ENCODE measurements around the gene PROCR. TPM values are rescaled to one million over a fixed set of nuclear protein-coding genes. Genes with fewer than 3 reads are reported as not detected.

PROCR gene
- polyA plus RNA-seq, 1 donor from 2014 or later, result 0.30 TPM

DNA sequence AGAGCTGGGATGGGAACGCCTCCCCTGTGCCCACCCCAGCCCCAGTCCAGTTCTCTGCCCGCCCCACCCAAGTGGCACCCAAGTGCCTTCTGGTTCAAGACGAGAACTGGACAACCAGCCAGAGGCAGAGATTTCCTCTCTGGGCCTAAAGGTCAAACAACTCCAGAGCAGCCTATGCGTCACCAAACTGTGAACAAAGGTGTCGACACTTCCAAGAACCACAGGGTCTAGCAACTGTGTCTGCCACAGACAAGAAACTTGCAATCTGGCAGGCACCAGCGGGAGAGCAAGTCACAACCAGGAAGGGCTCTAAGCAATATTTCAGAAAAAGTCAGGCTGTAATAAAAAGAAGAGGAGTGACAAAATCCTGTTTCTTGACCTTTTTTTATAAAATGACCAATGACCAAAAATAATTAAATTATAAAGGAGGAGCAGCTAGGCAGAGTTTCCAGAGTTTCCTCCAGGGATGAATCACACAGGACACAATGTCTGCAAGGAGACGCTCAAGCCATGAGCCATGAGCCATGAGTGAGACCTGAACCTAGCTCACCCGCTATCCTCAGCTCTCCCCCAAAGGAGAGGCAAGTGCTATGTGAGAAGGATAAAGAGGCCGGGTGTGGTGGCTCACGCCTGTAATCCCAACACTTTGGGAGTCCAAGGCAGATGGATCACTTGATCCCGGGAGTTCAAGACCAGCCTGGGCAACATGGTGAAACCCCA, 35.8 kb upstream of the PROCR start:
- no peaks in the 10 kb centered on the region for H3K36me3 ChIP-seq (ENCODE audit: insufficient read depth, low read length)
- no peak overlapping the region for H3K9ac ChIP-seq (ENCODE audit: low read length)
- no peaks in the 10 kb centered on the region for H3K27me3 ChIP-seq (ENCODE audit: insufficient read depth, low read depth, low read length)
- H3K27ac ChIP-seq (ENCODE audit: low read length), result no peak overlapping the region
- no peaks in the 10 kb centered on the region for H3K9me2 ChIP-seq (ENCODE audit: insufficient read depth, low read length)
- no peaks in the 10 kb centered on the region for H4K20me1 ChIP-seq (ENCODE audit: insufficient read depth)
- no peaks in the 10 kb centered on the region for H3K9me3 ChIP-seq (ENCODE audit: low read length)
- no peaks in the 10 kb centered on the region for H3F3A ChIP-seq (ENCODE audit: insufficient read depth, low read length, poor library complexity, severe bottlenecking)
- H3K79me2 ChIP-seq (replicated peaks; ENCODE audit: insufficient read depth, low read length), result no peaks in the 10 kb centered on the region
- H3K4me2 ChIP-seq (ENCODE audit: low read length), result no peak overlapping the region
- TF ChIP-seq SMC3 (conservative IDR thresholded peaks at IDR 0.05; ENCODE audit: poor library complexity) (no peak), MXI1 (conservative IDR thresholded peaks at IDR 0.05; ENCODE audit: poor library complexity, severe bottlenecking) (no peak), POLR2AphosphoS5 (IDR thresholded peaks at IDR 0.05) (no peak), EP300 (conservative IDR thresholded peaks at IDR 0.05; ENCODE audit: poor library complexity, severe bottlenecking) (no peak), TAF1 (IDR thresholded peaks at IDR 0.05; ENCODE audit: low read depth) (no peak), CTCF (IDR thresholded peaks at IDR 0.05; ENCODE audit: poor library complexity, severe bottlenecking) (no peak), EZH2 (IDR thresholded peaks at IDR 0.05; ENCODE audit: borderline replicate concordance, insufficient read depth, low read length, poor library complexity, severe bottlenecking) (no peak), RAD21 (conservative IDR thresholded peaks at IDR 0.05) (no peak)
- TF ChIP-seq, protein P1, sequence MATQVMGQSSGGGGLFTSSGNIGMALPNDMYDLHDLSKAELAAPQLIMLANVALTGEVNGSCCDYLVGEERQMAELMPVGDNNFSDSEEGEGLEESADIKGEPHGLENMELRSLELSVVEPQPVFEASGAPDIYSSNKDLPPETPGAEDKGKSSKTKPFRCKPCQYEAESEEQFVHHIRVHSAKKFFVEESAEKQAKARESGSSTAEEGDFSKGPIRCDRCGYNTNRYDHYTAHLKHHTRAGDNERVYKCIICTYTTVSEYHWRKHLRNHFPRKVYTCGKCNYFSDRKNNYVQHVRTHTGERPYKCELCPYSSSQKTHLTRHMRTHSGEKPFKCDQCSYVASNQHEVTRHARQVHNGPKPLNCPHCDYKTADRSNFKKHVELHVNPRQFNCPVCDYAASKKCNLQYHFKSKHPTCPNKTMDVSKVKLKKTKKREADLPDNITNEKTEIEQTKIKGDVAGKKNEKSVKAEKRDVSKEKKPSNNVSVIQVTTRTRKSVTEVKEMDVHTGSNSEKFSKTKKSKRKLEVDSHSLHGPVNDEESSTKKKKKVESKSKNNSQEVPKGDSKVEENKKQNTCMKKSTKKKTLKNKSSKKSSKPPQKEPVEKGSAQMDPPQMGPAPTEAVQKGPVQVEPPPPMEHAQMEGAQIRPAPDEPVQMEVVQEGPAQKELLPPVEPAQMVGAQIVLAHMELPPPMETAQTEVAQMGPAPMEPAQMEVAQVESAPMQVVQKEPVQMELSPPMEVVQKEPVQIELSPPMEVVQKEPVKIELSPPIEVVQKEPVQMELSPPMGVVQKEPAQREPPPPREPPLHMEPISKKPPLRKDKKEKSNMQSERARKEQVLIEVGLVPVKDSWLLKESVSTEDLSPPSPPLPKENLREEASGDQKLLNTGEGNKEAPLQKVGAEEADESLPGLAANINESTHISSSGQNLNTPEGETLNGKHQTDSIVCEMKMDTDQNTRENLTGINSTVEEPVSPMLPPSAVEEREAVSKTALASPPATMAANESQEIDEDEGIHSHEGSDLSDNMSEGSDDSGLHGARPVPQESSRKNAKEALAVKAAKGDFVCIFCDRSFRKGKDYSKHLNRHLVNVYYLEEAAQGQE (IDR thresholded peaks at IDR 0.05; ENCODE audit: borderline replicate concordance), result no peak
- H3K4me3 ChIP-seq (ENCODE audit: low read length), result no peak overlapping the region
- H2AFZ ChIP-seq (ENCODE audit: low read depth, low read length), result no peak overlapping the region

DNA sequence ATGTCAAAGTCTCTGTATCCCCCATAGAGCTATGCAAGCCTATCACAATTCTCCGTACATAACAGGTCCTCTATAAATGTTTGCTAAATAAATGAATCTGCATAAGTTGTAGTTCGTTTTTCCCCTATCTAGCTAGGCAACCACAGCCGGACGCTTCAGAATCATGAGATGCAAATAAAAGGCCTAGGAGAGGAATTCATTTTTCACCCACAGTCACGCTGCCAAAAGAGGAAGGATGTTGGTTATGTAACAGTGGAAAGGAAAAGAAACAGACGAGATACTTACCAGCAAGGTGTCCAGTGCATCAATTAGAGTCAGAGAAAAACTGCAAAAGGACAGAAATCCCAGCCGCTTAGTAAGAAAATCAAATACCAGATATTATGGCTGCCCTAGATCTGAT, 27.2 kb upstream of the PROCR start:
- Histone ChIP-seq H4K20me1 (ENCODE audit: insufficient read depth) (no peaks in the 10 kb centered on the region), H3K4me3 (ENCODE audit: low read length) (no peak overlapping the region), H3K9me3 (ENCODE audit: low read length) (no peaks in the 10 kb centered on the region), H3K27ac (ENCODE audit: low read length) (no peak overlapping the region), H3F3A (ENCODE audit: insufficient read depth, low read length, poor library complexity, severe bottlenecking) (no peaks in the 10 kb centered on the region), H3K4me2 (ENCODE audit: low read length) (no peak overlapping the region), H2AFZ (ENCODE audit: low read depth, low read length) (no peak overlapping the region), H3K79me2 (replicated peaks; ENCODE audit: insufficient read depth, low read length) (no peaks in the 10 kb centered on the region), H3K9ac (ENCODE audit: low read length) (no peak overlapping the region), H3K27me3 (ENCODE audit: insufficient read depth, low read depth, low read length) (no peaks in the 10 kb centered on the region), H3K36me3 (ENCODE audit: insufficient read depth, low read length) (no peaks in the 10 kb centered on the region), H3K9me2 (ENCODE audit: insufficient read depth, low read length) (no peaks in the 10 kb centered on the region)
- TF ChIP-seq RAD21 (conservative IDR thresholded peaks at IDR 0.05) (no peak), TAF1 (IDR thresholded peaks at IDR 0.05; ENCODE audit: low read depth) (no peak), MXI1 (conservative IDR thresholded peaks at IDR 0.05; ENCODE audit: poor library complexity, severe bottlenecking) (no peak), POLR2AphosphoS5 (IDR thresholded peaks at IDR 0.05) (no peak)

Data from neural cell (in vitro differentiated cells).